HEK293 (cell line): ENCODE data around the gene ANKRD49.
A peak's percentile ranks its signal among the peaks of the same experiment; 100 is the strongest.

ENCODE experiments used
- CTCF ChIA-PET: fragments of 350-600 bp; formaldehyde crosslinking; extraction: SDS; loops from one replicate; lab custom pipeline; 2021; ENCODE audit warnings: antibody characterized with exemption; lab: Yijun Ruan, JAX
- POLR2A ChIA-PET: fragments of 300-600 bp; formaldehyde crosslinking; extraction: SDS; loops from one replicate; lab custom pipeline; 2020; ENCODE audit warnings: antibody characterized with exemption, inconsistent platforms; lab: Yijun Ruan, JAX
- H3K27ac ChIP-seq: fragments of 200-500 bp; sonication (Bioruptor generic); 2 replicates; pipeline ENCODE4 v1.5.1; 2014; ENCODE audit warnings: low read depth, low read length, control low read depth, inconsistent platforms; ENCODE audit errors: extremely low read depth
- H3K36me3 ChIP-seq, 2 experiments: fragments of 200-500 bp in 1 of 2; sonication (Bioruptor generic) in 1 of 2; 1 replicate in 1 of 2; 2 replicates in 1 of 2; pipeline ENCODE4 v1.5.1; 2014 to 2017; ENCODE audit warnings: inconsistent platforms in 2 of 2, low read length in 2 of 2; ENCODE audit not compliant: control insufficient read depth in 2 of 2, insufficient read depth in 1 of 2
- H3K4me1 ChIP-seq: fragments of 200-500 bp; sonication (Bioruptor generic); 2 replicates; pipeline ENCODE4 v1.5.1; 2014; ENCODE audit warnings: mild to moderate bottlenecking, low read length, inconsistent platforms; ENCODE audit not compliant: control insufficient read depth, insufficient read depth
- H3K4me3 ChIP-seq: 2 replicates; pipeline ENCODE4 v1.5.1; 2011; ENCODE audit warnings: low read depth, mild to moderate bottlenecking, control low read depth, low read length, moderate library complexity
- H3K9me3 ChIP-seq: fragments of 200-500 bp; sonication (Bioruptor generic); 2 replicates; pipeline ENCODE4 v1.5.1; 2014; ENCODE audit warnings: low read depth, low read length, inconsistent platforms; ENCODE audit not compliant: control insufficient read depth, insufficient read depth
- CTCF ChIP-seq: fragments of 450-650 bp; formaldehyde crosslinking; IDR thresholded peaks from 2 replicates; pipeline ENCODE4 v1.5.1; 2016; ENCODE audit warnings: missing biosample characterization, missing genetic modification characterization
- KLF8 ChIP-seq: fragments of 450-650 bp; formaldehyde crosslinking; IDR thresholded peaks from 2 replicates; pipeline ENCODE4 v1.5.1; 2016; ENCODE audit warnings: missing biosample characterization, missing genetic modification characterization
- MEIS1 ChIP-seq: sonication (generic); formaldehyde crosslinking; IDR thresholded peaks from 2 replicates; pipeline ENCODE4 v1.8.1; 2022; ENCODE audit warnings: missing genetic modification reagents, mild to moderate bottlenecking, borderline replicate concordance
- OVOL3 ChIP-seq: fragments of 450-650 bp; formaldehyde crosslinking; IDR thresholded peaks from 2 replicates; pipeline ENCODE4 v1.5.1; 2016; ENCODE audit warnings: missing biosample characterization, missing genetic modification characterization
- PBX3 ChIP-seq: sonication (generic); formaldehyde crosslinking; IDR thresholded peaks from 2 replicates; pipeline ENCODE4 v1.8.1; 2022; ENCODE audit warnings: mild to moderate bottlenecking, moderate library complexity, missing genetic modification reagents
- SP3 ChIP-seq: fragments of 450-650 bp; formaldehyde crosslinking; IDR thresholded peaks from 2 replicates; pipeline ENCODE4 v1.5.1; 2016; ENCODE audit warnings: missing biosample characterization, missing genetic modification characterization
- SP7 ChIP-seq: fragments of 450-650 bp; formaldehyde crosslinking; IDR thresholded peaks from 2 replicates; pipeline ENCODE4 v1.5.1; 2016; ENCODE audit warnings: missing biosample characterization, missing genetic modification characterization
- ZBTB20 ChIP-seq: fragments of 450-650 bp; formaldehyde crosslinking; IDR thresholded peaks from 2 replicates; pipeline ENCODE4 v1.5.1; 2016; ENCODE audit warnings: missing biosample characterization, missing genetic modification characterization
- ZBTB26 ChIP-seq: fragments of 450-650 bp; formaldehyde crosslinking; optimal IDR thresholded peaks from 2 replicates; pipeline ENCODE3; 2016; ENCODE audit warnings: missing biosample characterization, mild to moderate bottlenecking, missing genetic modification characterization
- ZBTB7A ChIP-seq: fragments of 450-650 bp; formaldehyde crosslinking; IDR thresholded peaks from 2 replicates; pipeline ENCODE4 v1.5.1; 2016; ENCODE audit warnings: low read depth, missing biosample characterization, missing genetic modification characterization
- ZIC2 ChIP-seq: fragments of 450-650 bp; formaldehyde crosslinking; IDR thresholded peaks from 2 replicates; pipeline ENCODE4 v1.5.1; 2016; ENCODE audit warnings: missing biosample characterization, missing genetic modification characterization
- ZNF169 ChIP-seq: fragments of 450-650 bp; formaldehyde crosslinking; IDR thresholded peaks from 2 replicates; pipeline ENCODE4 v1.5.1; 2016; ENCODE audit warnings: missing biosample characterization, missing genetic modification characterization
- ZNF302 ChIP-seq: fragments of 450-650 bp; formaldehyde crosslinking; IDR thresholded peaks from 2 replicates; pipeline ENCODE4 v1.5.1; 2016; ENCODE audit warnings: missing biosample characterization, missing genetic modification characterization, low read depth
- ZNF311 ChIP-seq: fragments of 450-650 bp; formaldehyde crosslinking; IDR thresholded peaks from 2 replicates; pipeline ENCODE4 v1.5.1; 2017; ENCODE audit warnings: missing biosample characterization, missing genetic modification characterization, borderline replicate concordance
- ZNF335 ChIP-seq: fragments of 450-650 bp; formaldehyde crosslinking; conservative IDR thresholded peaks from 2 replicates; pipeline ENCODE4 v1.5.1; 2016; ENCODE audit warnings: missing biosample characterization, missing genetic modification characterization
- ZNF341 ChIP-seq: fragments of 450-650 bp; formaldehyde crosslinking; IDR thresholded peaks from 2 replicates; pipeline ENCODE4; 2016; ENCODE audit warnings: low read depth, missing biosample characterization, missing genetic modification characterization
- ZNF394 ChIP-seq: fragments of 450-650 bp; formaldehyde crosslinking; IDR thresholded peaks from 2 replicates; pipeline ENCODE4 v1.5.1; 2016; ENCODE audit warnings: missing biosample characterization, missing genetic modification characterization, mild to moderate bottlenecking, moderate library complexity, borderline replicate concordance
- ZNF398 ChIP-seq: fragments of 450-650 bp; formaldehyde crosslinking; IDR thresholded peaks from 2 replicates; pipeline ENCODE4 v1.5.1; 2017; ENCODE audit warnings: missing biosample characterization, missing genetic modification characterization
- ZNF610 ChIP-seq: fragments of 450-650 bp; formaldehyde crosslinking; IDR thresholded peaks from 2 replicates; pipeline ENCODE4 v1.5.1; 2016; ENCODE audit warnings: missing biosample characterization, missing genetic modification characterization, borderline replicate concordance
- ZNF777 ChIP-seq: fragments of 450-650 bp; formaldehyde crosslinking; IDR thresholded peaks from 2 replicates; pipeline ENCODE4 v1.5.1; 2017; ENCODE audit warnings: missing biosample characterization, missing genetic modification characterization, borderline replicate concordance
- ZNF837 ChIP-seq: fragments of 450-650 bp; formaldehyde crosslinking; IDR thresholded peaks from 2 replicates; pipeline ENCODE4 v1.5.1; 2016; ENCODE audit warnings: missing biosample characterization, missing genetic modification characterization

ANKRD49 gene

GRCh38 chr11:94511932-94512781, 18.4 kb downstream of the ANKRD49 start, which contains the start of gene C11orf97:
C11orf97 (plus strand) TSS chr11:94512461; CDS start chr11:94512529, 68 bp downstream.
- Histone ChIP-seq H3K27ac (no peak within 1 kb of the TSS), H3K4me3 (peak within 1 kb of the TSS; percentile 57), H3K4me1 (0 out of 2 replicates have a peak, but pooled peaks cover 5% of the 10 kb centered on the region), H3K36me3 (no peaks in the 10 kb centered on the region), H3K9me3 (no peaks in the 10 kb centered on the region)
- POLR2A ChIA-PET = no interaction called here
- TF ChIP-seq ZNF398 = no peak
- TF ChIP-seq PBX3 (CRISPR knock-in tag) = 0 out of 2 replicates have a peak, but pooled peaks have one; percentile 36
- TF ChIP-seq ZNF610 (tag by site-specific recombination) = no peak
- TF ChIP-seq ZNF341 (tag by site-specific recombination) = no peak
- peak; percentile 49; the same call in 1 of the 2 replicates for TF ChIP-seq ZIC2 (tag by site-specific recombination)
- TF ChIP-seq ZNF837 (tag by site-specific recombination) = no peak
- no peak for TF ChIP-seq ZNF302
- peak; percentile 87 for TF ChIP-seq ZBTB20 (tag by site-specific recombination)
- TF ChIP-seq ZBTB7A (tag by site-specific recombination) = no peak
- no peak for TF ChIP-seq MEIS1 (CRISPR knock-in tag)
- no peak for TF ChIP-seq ZNF394 (tag by site-specific recombination)
- TF ChIP-seq ZNF335 = no peak
- TF ChIP-seq CTCF = 0 out of 2 replicates have a peak, but pooled peaks have one; percentile 18
- peak; percentile 26 for TF ChIP-seq ZBTB26 (tag by site-specific recombination)
- TF ChIP-seq ZNF169 (tag by site-specific recombination) = no peak
- no peak for TF ChIP-seq ZNF311 (tag by site-specific recombination)
- TF ChIP-seq ZNF777 (tag by site-specific recombination) = no peak
- CTCF ChIA-PET = interaction anchor here (0.5 to 1.1 kb wide), 5 partner anchors 9 to 617 kb away, joined by 3 to 6 read pairs (median 4); no protein-coding TSS in a partner anchor

GRCh38 chr11:94513091-94513490, 19.3 kb downstream of the ANKRD49 start:
- Histone ChIP-seq H3K27ac (no peak overlapping the region), H3K4me3 (no peak overlapping the region), H3K36me3 (no peaks in the 10 kb centered on the region), H3K4me1 (0 out of 2 replicates have a peak, but pooled peaks cover 5% of the 10 kb centered on the region)
- POLR2A ChIA-PET = no interaction called here
- TF ChIP-seq SP3 (tag by site-specific recombination) (no peak), SP7 (tag by site-specific recombination) (peak; percentile 90), KLF8 (tag by site-specific recombination) (no peak), OVOL3 (no peak)
- TF ChIP-seq, all 188 proteins: peak for 1
- CTCF ChIA-PET = interaction anchor here (0.7 to 2.6 kb wide), 3 partner anchors 8 to 618 kb away, joined by 3 to 9 read pairs (median 6); no protein-coding TSS in a partner anchor
- no peaks in the 10 kb centered on the region for H3K9me3 ChIP-seq
